Fibroblast of skin of left biceps (primary cell): ENCODE data around the gene CSRP2.

ENCODE experiments used
- DNase-seq, 2 experiments: peaks; one replicate each; pipeline ENCODE4 v3.0.0-alpha.2; 2013; ENCODE audit warnings: low read depth in 2 of 2

CSRP2 gene

GRCh38 chr12:76891609-76892008 is 12.8 kb upstream of the CSRP2 start:
- no peak for DNase-seq

GRCh38 chr12:76890151-76891143 is 11.6 kb upstream of the CSRP2 start:
- no peak for DNase-seq

DNA sequence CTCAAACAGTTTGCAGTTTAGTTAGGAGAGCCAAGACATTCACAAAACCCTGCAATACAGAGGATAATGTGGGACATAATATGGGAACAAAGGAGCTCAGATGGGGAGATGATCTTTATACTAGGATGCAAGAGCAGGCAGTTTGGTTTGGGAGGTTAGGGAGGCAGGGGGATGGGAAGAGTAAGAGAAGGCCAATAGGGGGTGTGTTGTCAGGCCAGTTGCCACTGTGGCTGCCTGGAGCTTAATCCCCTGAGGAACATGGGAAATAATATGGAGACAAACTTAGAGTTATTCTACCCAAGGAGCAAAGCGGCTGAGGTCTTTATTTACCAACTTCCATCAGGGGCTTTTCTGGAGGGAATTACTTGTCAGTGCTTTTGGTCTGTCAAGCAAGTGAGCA is 10.0 kb upstream of the CSRP2 start:
- DNase-seq = no peak

- DNase-seq = no peak
Measured at GRCh38 chr12:76883811-76884210, 5.0 kb upstream of the CSRP2 start.

GRCh38 chr12:76883151-76883550 is 4.3 kb upstream of the CSRP2 start:
- peak; percentile 78 for DNase-seq

DNA sequence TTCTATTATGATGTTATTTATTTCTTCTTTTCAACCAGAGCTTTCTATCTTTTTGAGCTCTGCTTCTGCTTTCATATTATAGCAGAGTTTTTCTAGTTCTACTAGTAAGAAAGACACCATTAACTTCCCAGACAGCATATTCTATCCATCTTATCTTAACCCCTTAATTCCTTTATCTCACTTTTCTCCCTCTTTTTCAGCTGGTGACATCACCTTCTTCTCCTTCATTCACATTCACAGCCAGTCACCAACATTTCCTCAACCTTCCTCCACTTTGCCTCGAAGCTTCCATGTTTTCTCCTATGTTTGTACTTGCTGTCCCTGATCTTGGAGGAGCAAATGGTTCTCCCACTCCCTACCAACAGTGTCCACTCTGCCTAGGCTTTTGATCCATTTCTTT is 3.5 kb upstream of the CSRP2 start:
- DNase-seq = no peak

- no peak for DNase-seq
Measured at GRCh38 chr12:76881142-76881541, 2.3 kb upstream of the CSRP2 start.

DNA sequence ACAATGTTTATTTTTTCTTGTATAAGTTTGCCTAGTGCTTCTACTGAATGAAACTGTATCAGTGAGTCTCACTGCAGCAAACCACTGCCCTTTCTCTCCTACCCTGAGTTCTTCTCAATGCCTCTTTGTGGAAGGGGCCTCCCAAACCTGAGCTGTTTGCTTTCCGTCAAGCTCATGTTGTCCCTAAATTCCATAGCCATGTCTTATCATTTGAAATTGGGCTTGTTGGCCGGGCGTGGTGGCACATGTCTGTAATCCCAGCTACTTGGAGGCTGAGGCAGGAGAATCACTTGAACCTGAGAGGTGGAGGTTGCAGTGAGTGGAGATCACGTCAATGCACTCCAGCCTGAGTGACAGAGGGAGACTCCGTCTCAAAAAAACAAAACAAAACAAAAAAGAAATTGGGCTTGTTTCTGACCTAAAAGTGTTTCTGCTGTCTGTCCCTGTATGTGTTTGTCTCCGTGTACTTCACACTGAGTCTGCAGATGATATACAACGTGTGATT is 1.8 kb upstream of the CSRP2 start:
- no peak for DNase-seq

GRCh38 chr12:76879710-76880518 is 1.1 kb upstream of the CSRP2 start:
- DNase-seq = no peak

- DNase-seq = no peak
Measured at GRCh38 chr12:76878099-76878898, 520 bp downstream of the CSRP2 start.

DNA sequence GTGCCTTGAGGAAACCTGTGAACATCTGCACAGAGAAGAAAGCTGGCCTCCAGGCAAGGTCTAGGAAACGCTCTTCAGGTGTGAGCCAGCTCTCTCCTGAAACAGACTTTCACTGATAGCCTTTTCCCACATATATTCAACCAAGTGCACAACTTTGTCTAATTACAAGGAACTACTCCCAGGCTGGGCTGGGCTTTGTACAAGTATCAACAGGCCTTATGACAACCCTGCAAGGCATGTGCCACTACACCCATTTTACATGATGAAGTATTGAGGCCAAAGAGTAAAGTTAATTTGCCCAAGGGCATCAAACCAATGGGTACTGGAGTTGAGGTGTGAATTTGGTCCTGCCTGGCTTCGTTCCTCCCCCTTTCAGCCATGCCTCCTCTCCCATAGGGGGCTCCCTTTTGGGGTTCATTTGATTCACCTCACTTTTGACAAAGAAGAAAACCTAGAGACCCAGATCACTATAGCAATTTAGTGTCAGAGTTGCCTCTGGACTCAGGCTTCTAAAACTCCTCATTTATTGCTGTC is 2.1 kb downstream of the CSRP2 start:
- DNase-seq = no peak

DNA sequence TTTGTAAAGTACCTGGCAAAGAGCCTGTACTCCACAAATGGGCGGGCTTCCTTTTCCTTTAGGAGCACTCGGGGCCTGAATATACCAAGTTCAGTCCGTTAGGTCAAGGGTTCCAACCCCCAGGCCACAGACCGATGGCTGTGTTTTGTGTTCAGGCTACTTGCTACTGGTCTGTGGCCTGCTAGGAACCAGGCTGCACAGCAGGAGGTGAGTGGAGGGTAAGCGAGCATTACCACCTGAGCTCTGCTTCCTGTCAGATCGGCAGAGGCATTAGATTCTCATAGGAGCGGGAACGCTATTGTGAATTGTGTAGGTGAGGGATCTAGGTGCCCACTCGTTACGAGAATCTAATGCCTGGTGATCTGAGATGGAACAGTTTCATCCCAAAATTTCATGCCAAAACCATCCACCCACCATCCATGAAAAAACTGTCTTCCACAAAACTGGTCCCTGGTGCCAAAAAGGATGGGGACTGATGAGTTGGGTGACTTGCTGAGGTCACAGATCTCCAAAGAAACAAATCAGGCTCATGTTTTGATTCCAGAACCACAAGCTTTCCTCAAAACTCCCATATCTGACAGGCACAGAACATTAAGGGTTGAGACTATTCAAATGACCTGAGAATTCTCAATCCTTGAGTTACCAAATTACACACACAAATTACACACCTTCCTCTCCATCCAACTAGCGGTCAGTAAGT is 4.2 kb downstream of the CSRP2 start:
- no peak for DNase-seq

- DNase-seq = no peak
Measured at GRCh38 chr12:76874027-76874426, 4.8 kb downstream of the CSRP2 start.

DNA sequence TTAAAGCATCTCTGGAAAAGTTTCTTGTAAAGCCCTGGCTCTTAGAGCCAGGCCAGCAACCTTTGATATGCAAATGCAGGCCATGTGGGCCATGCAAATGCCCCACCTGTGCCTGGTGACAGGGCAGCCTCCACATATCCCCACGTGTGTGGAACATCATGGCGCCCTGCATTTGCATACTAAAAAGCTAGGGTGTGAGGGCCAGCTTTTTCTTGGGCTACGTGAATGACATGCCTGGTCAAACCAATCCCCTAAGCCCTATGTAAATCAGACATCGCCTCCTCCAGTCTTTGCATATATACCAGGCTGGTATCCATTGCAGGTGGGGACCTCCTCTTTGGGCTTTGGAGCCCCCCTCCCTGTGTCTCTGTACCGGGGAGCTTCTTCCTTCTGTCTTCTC is 6.4 kb downstream of the CSRP2 start:
- DNase-seq = no peak

DNA sequence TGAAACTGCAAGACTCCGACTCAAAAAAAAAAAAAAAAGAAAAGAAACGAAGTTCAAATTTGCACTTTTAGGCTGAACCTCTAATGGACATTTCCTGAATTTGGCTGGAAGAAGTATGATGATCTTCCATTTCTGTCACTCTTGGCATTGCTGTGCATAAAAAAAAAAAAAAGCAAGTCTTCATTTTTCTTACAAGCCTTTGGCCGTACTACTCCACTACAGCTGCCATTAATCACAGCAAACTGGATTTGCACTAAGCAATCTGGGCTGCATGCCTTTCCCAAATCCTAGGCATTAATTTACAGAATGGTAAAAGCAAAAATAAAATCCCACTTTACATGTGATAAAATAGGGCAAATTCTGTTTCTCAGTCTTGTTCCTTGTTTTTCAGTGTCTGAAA is 7.1 kb downstream of the CSRP2 start:
- no peak for DNase-seq

- DNase-seq = no peak
Measured at GRCh38 chr12:76871082-76871481, 7.7 kb downstream of the CSRP2 start.

DNA sequence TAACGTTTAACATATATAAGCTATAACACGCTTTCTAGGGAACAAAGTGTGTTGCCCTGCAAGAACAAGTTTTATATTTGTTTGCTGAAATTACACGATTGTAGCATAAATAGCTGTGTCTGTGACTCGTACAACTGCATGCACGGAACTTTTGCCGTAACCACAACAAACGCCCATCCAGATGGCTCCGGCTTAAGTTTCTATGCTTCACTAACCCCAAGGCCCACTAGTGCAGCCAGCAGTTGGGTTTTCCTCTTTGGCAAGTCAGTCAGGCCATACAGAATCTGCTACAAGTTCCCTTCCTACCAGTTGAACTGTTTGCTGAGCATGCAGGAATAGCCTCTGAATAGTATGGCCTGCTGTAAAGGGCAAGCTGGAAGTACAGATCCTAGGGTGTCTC is 12.1 kb downstream of the CSRP2 start:
- peak in 1 of 2 experiments; percentile 45 for DNase-seq

- DNase-seq = no peak
Measured at GRCh38 chr12:76866151-76866567, 12.7 kb downstream of the CSRP2 start.

DNA sequence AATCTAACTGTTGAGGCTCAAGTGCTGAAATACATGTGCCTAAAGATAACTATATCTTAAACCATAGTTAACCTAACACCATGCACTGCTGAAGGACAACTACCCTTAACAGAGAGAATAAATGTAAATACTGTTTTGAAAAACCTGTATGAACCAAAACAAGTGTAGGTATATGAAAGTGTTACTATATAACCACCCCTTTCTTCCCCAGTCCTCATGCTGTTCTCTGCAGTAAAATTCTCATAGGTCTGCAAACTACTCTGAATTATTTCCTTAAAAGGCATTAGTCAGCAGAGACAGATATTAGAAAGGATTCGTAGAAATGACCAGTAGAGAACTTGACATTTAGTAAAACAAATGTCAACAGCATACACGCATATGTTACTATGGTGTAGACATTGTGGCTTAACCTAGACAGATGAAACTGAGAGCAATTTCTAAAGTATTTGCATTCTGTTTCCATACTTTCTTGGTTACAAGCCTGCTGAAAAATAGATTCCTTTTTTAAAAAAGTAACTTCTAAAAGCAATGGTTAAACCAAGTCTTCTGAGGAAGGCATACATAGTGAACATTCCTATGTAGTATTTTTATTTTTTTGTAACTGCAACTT is 13.9 kb downstream of the CSRP2 start:
- DNase-seq = no peak

DNA sequence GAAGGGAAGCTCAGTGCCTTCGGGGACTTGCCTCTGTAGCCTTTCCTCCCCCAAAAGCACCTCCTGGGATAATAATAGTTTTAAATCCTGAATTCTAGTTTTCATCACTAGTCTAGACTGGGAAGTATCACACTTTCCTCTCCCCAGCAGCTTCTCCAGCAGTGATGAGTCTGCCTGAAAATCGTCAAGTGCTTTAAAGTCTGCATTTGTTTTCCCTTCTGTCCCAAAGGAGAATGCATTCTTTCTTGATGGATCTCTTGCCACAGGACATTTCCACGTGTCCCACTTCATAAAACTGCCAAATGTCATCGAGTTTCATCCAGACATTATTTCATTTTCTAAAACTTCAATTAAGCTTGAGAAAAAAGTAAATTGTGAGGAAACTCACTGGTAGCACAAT is 15.0 kb downstream of the CSRP2 start:
- peak; percentile 84 to 86 for DNase-seq
